Measurements from ENCODE around the gene DCP2.

DCP2 gene

DNA sequence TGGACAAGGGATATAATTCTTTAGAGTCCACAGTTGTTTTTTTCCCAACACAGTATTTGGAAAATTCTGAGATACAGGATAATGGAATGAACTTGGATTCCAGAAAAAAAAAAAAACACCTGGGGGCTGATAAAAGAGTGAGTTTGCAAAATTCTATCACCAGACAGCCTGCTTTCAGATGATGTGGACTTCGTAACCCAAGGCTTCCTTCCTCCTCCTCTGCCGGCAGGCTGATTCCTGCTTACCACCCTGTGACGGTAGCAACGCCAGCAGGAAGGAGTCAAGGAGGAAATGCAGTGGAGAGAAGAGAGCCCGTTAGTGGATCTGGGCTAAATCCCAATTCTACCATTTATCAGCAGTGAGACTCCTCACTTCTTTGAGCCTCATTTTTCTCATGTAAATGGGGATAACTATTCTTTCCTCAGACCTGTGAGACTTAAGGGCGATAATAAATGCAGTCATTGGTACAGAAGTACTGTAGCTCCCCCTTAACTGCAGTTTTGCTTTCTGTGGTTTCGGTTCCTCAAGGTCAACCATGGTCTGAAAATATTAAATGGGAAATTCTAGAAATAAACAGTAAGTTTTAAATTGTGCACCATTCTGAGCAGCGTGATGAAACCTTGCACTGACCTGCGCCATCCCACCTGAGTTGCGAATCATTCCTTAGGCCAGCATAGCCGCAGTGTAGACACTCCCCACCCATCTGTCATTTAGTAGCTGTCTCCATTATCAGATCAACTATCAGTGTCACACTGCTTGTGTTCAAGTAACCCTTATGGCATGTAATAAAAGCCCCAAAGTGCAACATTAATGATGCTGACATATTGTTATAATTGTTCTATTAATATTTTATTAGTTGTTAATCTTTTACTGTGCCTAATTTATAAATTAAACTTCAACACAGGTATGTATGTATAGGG, 71.4 kb downstream of the DCP2 start:
- DNase-seq (ENCODE audit: low spot score): no peak

DNA sequence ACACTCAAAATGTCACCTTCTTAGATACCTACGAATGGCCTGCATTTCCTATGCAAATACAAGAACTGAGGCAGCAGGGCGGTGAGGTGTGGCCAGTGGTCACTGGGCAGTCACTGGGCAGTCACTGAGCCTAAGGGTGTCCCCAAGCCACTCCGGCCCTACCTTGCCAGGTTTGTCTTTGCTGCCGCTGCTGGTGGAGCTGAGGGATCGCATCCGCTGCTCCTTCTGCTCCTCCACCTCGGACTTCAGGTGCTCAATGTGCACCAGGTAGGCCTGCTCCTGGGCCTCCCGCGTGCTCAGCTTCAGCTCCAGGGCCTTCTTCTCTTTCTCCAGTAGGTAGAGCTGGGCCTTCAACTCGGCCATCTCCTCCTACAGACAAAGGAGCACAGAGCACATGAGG, 72.3 kb downstream of the DCP2 start:
- no peak for DNase-seq (ENCODE audit: low spot score)

DNA sequence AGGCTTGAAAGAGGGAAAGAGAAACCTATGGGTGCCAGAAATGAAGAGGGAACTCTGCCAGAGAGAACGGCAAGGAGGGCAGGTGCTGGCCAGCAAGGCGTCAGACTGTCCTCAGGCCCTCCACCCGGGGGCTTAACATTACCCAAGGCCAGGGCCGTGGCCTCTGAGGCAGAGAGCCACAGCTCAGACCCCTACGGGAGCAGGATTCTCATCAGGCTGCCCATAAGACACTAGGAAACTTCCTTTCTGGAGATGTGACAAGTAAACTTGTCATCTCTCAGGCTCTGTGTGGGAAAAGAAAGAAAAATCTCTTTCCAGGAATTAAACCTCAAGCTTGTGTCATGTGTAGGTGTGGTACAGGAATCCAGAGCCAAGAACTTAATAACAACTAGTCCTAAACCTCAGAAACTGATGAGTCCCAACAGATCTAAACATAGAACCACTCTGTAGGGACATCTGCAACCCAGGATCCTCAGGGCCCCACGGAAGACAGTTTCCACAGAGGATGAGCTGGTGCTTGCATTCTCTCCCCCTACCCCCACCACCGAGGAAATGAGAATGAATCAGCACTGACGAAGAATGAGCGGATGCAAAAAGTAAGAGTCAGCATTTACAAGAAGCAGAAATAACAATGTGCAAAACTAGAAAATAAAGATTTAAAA, 74.3 kb downstream of the DCP2 start:
- DNase-seq (ENCODE audit: low spot score): no peak

DNA sequence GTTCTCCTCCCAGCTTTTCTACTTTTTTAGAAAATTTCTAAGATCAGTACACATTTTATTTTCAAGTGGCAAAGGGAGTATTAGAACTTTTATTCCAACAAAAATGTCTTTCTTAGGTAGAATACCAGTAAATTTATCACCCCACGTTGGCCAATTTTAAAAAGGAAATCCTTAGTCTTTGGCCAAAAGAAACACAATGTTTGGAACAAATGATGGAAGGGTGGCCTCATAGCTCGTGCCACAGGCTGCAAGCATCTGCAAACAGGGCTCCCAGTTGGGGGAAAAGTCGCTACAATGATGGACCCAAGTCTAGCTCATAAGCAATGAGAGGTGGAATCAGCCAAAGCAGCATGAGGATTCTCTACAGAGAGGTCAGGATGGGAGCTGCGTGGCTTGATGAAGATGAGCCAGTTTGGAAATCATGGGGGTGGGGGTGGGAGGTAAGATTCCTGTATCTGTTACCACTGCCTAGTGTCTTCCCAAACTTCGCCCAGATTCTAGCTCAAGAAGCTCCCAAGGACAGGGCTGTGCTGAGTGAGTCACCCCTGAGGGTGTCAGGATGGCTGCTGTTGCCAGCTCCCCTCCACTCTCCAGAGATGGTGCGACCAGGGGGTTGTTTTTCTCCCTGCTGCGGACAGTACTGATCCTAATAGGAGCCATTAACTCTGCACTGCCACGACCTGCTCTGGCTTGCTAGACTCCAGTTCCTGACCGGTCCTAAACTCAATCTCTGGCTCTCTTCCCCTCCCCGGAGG, 75.6 kb downstream of the DCP2 start:
- DNase-seq (ENCODE audit: low spot score): no peak

DNA sequence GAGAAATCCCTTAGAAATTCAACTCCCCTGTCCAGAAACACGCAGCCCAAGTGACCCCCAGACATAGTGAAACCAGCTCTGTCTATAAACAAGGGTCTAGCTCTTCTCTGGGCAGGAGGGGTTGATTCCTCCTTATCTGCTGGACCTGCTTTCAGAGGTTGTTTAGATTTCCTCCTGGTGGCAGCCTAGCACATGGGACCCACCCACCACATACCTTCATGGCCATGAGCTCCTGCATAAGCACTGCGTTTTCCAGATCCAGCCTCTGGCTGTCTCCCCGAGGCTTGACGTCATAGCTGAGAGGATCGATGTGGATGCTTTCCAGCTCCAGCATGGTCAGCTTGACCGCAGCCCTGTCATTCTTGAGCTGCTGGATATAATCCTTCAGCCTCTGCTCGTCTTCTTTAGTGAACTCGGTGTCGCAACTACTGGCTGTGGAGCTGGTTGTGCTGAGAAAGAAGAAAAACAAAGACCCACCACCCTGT, 77.0 kb downstream of the DCP2 start:
- no peak for DNase-seq (ENCODE audit: low spot score)

DNA sequence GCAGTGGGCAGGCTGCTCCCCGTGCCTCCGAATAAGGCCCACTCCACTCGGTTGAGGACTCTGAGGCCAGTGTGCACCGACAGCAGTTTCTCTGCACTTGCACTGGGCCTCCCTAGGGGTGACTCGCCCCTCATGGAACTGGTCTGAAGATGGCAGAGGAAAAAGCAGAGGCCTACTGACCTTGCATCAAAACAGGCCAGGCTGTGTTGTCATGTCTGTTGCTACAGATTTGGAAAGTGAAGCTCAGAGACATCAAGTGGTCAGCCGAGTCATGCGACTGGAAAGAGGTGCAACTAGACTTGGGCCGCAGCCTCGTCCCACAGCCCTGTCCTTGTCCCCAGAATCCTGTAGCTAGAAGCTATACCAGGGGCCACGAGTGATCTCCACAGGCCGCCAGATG, 78.3 kb downstream of the DCP2 start:
- no peak for DNase-seq (ENCODE audit: low spot score)

DNA sequence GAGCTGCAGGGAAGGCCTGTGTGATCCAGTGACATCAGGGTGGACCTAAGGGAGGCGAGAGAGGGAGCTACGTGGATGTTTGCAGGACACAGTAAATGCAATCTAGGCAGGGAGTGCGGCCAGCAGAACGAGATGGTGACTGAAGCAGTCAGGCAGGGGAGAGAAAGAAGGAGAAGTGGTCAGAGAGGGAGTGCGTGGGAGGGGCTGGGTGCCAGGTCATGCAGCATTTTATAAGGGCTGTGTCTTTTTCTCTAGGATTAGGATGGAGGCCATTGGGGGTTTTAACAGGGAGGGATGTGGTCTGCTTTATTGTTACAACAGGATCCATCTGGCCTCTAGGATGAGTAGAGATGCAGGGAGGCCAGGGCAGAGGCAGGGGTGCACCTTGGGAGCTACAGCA, 80.4 kb downstream of the DCP2 start:
- no peak for DNase-seq (ENCODE audit: low spot score)

DNA sequence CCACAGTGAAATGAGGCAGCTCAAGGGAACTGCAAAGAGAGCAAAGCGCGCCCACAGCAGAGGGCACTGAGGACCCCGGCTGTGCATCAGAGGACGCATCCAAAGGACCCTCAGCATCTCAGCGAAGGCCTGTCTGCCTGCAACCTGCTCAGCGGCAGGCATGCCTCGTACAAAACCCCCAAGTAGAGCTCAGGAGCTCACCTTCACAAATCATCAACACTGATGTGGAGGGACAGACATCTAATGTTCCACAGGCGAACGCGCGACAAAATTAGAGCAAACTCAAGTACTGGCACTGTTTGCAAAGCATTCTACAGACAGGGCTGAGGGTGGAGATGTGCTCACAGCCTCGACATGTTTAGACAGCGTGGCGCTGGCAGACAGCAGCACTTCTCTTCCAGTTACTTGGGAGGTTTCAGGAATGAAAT, 81.0 kb downstream of the DCP2 start:
- no peak for DNase-seq (ENCODE audit: low spot score)

DNA sequence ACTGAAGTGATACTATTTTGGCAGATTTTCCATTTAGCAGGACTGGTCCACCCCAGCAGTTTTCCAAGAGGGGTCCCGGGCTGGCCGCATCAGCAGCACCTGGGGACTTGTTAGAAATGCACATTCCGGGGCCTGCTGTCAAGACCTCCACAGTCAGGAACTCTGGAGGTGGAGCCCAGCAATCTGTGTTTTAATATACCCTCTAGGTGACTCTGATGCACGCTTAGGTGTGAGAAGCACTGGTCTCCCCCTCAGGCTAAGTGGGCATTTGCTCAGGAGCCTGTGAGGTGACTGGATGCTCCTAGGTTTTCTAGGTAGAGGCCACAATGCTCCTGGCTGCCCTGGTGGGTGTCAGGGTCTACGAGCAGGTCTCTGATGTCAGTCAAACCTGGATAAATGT, 81.7 kb downstream of the DCP2 start:
- DNase-seq (ENCODE audit: low spot score): no peak

DNA sequence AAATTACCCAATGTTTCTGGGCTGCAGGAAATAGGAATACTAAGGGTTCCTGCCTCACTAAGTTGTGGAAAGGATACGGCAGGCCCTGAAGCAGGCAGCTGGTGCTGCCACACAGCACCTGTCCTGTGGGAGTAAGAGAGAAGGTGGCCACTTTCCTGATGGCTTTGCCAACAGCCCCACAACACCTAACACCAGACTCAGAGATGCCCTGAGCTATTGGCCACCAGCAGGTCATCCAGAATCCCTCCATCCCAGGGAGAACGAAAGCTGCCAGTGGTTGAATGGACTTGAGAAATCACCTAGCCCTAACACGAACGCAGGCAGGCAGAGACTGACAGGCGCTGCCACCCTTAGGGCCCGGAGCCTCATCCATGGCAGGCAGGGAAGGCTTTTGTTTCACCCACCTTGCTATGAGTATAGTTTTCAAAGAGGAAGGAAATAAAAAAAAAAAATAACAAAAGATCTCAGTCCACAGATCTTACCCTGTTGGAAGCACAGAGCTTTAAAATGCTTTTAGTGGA, 82.2 kb downstream of the DCP2 start:
- no peak for DNase-seq (ENCODE audit: low spot score)

DNA sequence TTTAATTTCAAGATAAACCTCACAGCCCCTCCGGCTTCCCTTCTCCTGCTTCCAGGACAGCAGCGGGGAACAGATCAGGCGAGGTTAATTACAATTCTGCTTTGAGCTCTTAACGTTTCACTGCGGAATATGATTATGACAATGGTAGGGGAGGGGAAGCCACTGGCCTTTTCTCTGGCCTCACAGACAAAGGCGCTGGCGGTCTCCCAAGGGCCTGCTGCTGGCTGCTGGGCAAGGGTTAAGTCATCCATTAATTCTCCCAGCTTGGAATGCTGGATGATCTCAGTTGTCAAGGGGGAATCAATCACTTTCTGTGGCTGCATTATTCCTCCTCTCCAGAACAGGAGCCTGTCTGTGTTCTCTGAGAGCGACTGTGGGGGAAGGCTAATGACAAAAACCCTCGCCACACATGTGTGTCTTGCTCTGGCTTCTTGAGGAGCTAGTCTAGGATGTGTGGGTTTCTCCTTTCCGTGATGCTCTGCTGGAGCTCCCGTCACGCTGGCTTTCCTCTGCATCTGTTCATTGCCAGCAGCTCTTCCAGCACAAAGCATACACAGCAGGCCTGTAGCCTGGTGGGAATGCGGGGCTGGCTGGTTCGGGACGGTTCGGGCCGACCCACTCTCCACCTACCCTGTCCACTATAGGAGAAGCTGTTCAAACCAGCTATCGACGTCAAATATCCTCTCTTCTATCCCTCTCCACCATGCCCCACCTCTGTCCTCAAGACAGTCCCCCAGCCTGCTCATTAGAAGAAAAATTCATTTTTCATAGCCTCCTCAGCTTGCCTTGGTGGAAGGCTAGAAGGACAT, 82.8 kb downstream of the DCP2 start:
- DNase-seq (ENCODE audit: low spot score): no peak

DNA sequence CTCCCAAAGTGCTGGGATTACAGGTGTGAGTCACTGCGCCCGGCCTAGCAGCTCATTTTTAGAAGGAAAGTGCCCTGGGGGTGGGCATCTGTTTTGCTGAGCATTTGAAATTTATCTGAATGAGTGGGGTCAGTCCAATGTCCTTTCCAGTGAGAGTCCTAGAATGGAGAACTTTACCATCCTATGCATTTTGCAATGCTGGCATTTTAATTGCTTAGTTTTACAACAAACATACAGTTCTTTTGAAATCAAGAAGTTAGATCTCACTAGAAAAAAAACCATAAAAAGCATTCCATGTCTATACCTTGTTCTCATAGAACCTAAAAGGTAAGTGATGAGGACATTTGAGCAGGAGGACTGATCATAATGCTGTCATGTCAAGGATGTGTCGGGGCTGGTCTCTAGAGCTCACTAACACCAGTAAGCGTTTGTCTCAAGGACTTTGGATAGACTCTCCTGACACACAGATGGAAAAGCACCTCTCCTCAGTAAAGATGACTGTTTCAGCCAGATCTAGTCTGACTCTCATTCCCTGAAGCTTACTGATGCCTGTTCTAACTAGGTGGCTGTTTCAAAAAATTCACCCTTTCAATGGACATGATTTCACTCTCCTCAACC, 83.9 kb downstream of the DCP2 start:
- DNase-seq (ENCODE audit: low spot score): no peak

DNA sequence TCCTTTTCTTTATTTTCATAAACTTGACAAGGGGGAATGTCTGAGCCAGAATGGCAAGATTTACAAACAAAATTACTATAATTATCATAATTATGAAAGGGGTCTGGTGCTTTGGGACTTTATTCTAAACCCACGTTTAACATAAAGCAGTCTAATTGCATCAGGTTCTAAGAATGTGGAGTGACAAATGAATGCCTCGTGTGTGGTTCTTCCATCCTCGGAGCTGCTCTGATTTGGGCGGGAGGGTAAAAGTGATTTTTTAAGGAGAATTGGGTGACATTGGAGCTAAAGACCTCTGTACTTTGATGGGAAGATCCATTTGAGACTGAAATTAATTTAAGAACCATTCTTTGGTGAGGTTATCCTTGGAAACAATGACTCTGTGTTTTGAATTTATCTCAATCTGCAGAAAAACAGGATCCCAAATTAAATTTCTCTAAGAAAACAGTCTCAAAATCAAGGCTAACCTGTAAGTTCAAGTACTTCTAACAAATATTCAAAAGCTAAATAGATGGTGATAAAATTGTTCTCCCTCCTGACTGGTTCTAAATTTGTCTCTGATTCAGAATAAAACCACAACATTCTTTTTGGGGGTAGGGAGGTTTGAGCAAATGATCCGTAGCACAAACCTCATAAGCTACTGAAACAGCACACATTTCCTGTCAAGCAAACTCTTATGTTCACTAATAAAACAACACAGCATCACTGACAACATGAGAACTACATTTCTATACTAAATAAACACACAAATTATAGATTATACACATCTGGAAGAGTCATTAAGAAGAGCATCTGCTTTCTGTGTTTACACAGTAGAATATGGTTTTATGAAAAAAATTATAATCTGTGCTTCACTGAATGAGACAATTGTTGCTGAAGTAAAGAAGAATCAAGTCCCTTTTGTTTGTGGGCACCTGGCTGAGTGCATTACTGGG, 85.5 kb downstream of the DCP2 start:
- DNase-seq (ENCODE audit: low spot score): no peak

DNA sequence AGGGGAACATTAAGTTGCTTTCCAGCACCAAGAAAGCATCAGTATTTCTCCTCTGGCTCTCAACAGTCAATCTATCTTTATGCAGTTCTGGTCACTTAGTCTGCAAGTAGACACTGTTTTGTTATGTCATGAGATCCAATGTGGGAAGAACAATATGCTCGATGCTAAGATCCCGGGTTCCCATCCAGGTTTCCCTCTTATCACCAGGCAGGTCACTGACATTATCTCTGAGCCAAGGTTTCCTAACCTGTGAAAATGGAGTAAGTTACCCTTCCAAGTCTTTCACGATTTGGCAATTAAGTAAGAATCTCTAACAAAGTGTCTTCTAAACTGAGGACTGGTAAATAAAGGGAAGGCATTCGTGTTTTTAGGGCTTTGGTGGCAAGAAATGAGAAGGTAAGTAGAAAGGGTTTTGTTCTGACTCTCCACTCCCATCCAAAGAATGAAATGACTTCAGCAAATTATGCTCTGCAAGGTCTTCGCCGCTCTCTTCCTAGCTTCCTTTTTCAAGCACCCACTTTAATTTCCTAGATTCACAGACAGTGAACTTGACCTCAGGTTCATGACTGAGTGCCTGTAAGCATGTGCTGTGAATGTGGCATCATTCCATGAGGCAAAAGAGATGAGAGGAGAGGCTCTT, 86.4 kb downstream of the DCP2 start:
- DNase-seq (ENCODE audit: low spot score): no peak

DNA sequence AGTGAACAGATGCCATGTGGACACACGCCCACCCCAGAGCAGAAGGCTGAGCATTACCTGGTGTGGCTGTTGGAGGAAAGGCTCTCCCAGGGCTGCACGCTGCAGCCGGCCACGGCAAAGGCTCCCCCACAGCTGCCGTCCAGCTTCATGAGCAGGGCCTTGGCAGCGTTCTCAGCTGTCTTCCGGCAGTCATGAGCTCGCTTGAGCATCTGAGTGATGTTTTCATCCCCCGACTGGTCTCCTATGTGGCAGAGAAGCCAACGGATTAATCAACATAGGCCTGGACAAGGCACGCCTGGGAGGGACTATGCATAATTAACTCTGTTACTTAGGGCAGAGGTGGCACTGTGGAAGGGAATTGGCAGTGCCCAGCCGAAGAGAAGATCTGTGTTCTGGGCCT, 87.3 kb downstream of the DCP2 start:
- no peak for DNase-seq (ENCODE audit: low spot score)

DNA sequence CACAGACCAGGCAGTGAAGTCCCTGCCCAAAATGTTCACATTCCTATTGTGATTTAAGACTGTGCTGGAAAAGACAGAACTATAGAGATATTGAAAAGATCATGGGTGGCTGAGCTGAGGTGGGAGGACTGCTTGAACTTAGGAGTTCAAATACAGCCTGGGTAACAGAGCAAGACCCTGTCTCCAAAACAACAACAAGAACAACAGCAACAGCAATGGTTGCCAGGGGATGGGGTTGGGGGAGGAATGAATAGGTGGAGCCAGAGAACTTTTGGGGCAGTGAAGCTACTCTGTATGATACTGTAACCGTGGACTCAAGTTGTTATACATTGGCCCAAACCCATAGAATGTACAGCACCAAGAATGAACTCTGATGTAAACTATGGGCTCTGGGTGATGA, 88.2 kb downstream of the DCP2 start:
- DNase-seq (ENCODE audit: low spot score): no peak

DNA sequence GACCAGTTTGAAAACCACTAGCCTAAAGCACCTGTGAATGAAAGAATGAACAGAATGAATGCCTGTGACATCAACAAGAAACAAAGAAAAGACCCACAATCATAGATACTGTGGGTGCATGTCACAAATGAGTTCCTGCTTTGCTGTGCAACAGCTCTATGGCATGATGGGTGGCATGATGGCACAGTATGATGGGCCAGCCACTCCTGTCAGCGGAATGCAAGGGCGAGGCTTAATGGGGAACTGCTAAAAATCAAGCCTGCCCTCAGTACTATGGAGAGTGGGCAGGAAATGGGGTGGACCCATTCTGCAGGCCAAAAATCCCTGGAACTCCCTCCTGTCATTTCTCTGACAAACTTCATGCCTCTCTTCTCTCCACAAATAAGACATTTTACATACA, 89.0 kb downstream of the DCP2 start:
- DNase-seq (ENCODE audit: low spot score): no peak

DNA sequence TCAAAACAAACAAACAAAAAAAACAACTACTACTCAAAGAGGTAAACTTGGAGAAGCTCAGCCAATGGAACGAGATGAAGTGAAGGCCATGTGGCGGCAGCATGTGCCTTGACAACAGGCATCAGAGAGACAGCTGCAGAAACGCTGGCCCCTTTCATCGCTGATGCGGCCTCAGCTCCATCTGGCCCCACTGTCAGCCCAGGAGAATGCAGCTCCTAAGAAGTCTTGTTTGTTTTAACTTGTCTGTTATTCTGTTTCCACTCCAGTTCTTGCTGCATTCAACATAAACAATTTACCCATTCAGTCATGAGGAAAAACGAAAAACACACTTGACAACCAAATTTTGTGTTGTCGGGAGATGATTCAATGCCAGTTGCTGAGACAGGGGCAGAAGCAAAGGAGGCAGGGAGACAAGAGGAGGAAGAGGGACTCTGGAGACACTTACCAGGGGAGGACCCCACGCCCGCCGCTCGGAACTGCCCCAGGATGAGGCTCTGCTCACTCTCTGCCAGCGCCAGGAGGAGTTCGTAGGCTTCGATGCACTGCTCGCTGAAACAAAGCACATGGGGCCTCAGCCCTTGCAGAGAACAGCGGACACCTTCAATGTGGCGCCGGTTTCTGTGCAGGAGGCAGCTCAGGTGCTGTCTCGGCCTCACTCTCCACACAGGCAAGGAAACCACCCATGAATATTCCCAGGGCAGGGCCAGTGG, 91.2 kb downstream of the DCP2 start:
- no peak for DNase-seq (ENCODE audit: low spot score)

DNA sequence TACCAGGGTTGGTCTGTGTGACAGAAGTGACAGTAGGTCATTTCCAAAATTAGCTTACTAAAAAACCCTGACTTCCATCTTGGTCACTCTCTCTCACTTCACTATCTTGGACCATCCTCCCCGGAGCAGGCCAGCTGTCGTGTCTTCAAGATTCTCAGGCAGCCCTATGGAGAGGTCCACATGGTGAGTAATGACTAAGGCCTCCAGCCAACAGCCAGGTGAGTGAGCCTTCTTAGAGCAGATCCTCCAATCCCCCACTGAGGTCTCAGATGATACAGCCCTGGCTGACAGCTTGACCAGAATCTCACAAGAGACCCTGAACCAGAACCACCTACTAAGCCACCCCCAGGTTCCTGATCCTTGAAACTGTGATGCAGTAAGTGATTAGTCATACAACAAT, 92.0 kb downstream of the DCP2 start:
- no peak for DNase-seq (ENCODE audit: low spot score)

All from D341Med (cell line).